VCaP (cell line): Measurements from ENCODE around the gene ALX1.
"Not testable (repeated sequence)": the region's sequence is repeated elsewhere in the genome, so short reads cannot be mapped to it uniquely, and the experiment has no call there.

Experiments
- H3K27ac ChIP-seq: fragments of 450-650 bp; 2 replicates; pipeline ENCODE4 v1.5.1; 2017
- TF ChIP-seq, protein P1 (sequence below): fragments of 450-650 bp; conservative IDR thresholded peaks from 2 replicates; pipeline ENCODE4 v1.5.1; 2017; ENCODE audit warnings: mild to moderate bottlenecking, moderate library complexity

The ALX1 gene

DNA sequence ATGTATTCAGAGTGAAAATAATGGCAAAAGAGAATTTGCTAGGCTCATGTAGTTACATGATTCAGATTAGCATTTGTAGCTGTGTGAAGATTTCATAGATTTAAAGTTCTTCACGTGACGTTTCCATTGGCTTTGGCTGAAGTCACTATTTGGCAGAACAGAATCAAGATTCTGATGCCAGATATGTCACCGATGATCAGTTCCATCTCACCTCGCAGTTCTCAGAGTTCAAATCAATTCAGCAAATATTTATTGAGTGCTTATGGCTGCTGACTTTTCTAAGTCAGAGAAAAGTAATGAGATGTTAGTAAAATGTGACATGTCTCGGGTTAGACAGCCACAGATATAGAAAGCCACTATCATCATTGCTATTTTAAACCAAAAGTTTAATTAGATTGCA lies 28.4 kb downstream of the ALX1 start:
- no peak overlapping the region for H3K27ac ChIP-seq
- TF ChIP-seq, protein P1, sequence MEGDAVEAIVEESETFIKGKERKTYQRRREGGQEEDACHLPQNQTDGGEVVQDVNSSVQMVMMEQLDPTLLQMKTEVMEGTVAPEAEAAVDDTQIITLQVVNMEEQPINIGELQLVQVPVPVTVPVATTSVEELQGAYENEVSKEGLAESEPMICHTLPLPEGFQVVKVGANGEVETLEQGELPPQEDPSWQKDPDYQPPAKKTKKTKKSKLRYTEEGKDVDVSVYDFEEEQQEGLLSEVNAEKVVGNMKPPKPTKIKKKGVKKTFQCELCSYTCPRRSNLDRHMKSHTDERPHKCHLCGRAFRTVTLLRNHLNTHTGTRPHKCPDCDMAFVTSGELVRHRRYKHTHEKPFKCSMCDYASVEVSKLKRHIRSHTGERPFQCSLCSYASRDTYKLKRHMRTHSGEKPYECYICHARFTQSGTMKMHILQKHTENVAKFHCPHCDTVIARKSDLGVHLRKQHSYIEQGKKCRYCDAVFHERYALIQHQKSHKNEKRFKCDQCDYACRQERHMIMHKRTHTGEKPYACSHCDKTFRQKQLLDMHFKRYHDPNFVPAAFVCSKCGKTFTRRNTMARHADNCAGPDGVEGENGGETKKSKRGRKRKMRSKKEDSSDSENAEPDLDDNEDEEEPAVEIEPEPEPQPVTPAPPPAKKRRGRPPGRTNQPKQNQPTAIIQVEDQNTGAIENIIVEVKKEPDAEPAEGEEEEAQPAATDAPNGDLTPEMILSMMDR = no peak

DNA sequence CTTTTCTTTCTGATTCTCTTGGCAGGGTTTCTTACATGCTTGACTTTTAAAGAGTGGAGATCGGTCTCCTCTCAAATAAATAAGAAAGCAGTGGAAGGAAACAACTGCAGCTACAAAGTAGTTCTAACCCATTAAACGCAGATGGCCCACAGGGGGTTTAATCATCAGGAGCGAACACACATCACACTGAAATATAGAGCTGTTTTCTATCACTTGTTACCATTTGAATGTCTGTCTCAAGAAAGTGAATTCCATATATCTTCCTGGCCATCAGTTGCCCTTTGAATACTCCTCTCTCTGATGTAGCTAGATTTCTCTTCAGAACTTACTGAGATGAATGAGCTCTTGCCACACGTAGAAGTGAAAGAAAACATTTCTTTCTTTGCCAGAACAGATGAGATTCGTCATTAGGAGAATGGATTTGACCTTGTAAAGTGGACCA lies 29.1 kb downstream of the ALX1 start:
- TF ChIP-seq, protein P1 = no peak
- H3K27ac ChIP-seq = no peak overlapping the region

DNA sequence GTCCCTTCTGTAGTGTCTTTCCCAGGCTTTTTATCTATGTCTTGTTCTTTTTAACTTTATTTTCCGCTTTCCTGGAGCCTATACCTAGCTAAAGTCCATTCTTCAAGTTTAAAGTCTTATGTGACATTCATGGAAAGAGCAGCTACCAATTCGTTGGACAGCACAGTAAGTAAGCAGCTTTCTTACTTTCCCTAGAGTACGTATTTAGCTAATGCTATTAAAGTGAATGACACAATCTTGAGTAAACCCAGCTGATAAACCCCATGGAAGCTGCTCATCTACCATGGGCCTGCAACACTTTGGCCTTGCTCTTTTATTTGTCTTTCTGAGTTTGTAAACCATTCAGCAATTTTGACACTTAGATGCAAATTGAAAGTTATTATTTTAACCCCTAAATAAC lies 30.0 kb downstream of the ALX1 start:
- H3K27ac ChIP-seq = no peak overlapping the region
- TF ChIP-seq, protein P1 = no peak

DNA sequence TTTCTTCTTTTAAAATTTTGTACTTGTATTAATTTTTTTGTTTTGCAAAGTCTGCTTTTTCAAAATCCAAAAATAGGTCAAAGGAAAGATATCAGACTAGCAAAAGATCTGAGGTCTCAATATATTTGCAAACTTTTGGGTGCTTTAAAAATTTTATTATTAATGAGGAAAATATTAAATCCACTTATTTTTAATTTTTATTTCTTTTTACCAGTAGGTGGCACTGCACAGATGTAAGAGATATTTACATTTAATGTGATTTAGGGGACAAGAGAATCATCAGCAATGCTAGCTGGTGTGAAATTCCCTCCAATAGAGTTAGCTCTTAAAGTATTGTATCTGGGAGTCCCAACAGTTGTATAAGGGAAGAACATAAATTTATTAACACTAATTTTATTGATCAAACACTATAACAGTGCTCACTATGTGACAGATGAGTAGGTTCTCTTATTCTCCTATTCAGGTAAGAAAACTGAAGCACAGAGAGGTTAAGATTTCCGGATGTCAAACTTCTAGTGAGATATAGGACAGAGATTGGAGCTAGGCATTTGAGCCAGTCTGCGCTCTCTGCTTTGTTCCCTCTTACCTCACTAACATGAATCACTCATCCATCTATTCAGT lies 30.5 kb downstream of the ALX1 start:
- TF ChIP-seq, protein P1 = peak; percentile 75
- no peak overlapping the region for H3K27ac ChIP-seq

DNA sequence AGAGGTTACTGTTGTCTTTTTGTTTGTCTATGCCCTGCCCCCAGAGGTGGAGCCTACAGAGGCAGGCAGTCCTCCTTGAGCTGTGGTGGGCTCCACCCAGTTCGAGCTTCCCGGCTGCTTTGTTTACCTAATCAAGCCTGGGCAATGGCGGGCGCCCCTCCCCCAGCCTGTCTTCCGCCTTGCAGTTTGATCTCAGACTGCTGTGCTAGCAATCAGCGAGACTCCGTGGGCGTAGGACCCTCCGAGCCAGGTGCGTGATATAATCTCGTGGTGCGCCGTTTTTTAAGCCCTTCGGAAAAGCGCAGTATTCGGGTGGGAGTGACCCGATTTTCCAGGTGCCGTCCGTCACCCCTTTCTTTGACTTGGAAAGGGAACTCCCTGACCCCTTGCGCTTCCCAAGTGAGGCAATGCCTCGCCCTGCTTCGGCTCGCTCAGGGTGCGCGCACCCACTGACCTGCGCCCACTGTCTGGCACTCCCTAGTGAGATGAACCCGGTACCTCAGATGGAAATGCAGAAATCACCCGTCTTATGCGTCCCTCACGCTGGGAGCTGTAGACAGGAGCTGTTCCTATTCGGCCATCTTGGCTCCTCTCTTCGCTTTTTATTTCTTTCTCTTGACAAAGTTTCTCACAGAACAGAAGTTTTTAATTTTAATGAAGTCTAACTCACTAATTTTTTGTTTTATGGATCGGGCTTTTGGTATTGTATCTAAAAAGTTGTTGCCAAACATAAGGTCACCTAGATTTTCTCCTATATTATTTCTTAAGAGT lies 38.0 kb downstream of the ALX1 start:
- not testable (repeated sequence) for H3K27ac ChIP-seq

DNA sequence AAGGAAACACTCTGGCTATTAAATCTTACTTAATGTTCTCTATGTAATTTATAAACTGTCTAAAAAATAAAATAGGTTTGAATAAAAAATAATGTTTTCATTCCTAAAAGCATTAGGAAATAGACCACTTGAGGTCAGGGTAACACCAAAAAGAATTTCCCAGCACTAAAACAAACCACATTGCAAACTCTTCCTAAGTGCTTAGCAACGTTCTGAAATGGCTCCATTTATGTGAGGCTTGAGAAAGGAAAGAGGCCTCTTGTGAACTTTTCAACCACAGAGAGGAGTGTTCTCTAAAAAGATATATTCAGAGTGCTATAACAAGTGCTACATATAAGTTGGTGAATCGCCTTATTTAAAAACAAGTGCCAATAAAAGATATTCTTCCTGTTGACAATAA lies 42.7 kb downstream of the ALX1 start:
- no peak overlapping the region for H3K27ac ChIP-seq
- TF ChIP-seq, protein P1 = no peak

DNA sequence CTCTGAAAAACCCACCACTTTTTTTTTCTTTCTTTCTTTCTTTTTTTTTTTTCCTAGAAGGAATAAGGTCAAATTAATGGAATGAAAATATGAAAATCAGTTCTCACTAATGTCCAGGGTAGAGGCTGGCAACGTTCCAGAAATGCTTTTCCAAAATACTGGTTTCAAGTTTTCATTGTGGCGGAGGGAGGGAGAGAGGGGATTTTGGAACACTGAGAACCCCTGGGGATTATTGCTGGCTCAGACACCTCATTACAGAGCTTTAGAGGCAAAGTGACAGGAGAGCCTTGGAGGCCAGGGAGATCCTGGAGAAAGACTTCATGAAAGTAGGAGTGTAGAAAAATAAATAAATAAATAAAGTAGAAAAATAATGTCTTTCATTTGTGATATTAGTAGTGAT lies 45.4 kb downstream of the ALX1 start:
- TF ChIP-seq, protein P1 = no peak
- H3K27ac ChIP-seq = no peak overlapping the region

DNA sequence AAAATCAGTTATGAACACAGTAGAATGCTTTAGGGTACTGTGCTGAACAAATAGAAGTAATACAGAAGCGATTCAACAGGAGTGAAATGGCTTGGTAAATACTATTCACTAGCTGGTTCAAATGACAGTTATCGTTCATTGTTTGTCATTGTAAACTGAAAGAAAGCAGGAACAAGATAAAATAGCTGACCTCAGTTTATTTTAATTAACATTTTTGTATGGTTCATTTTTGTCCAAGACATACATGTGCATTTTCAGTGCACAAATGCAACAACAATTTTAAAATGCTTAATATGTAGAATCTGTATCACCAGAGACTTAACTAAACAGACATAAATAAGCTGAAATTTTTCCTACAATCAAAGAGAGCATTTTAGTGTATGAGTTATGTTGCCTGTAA lies 49.9 kb downstream of the ALX1 start:
- no peak overlapping the region for H3K27ac ChIP-seq
- TF ChIP-seq, protein P1 = no peak
